Measurements from ENCODE around the gene LTO1.

- TF ChIP-seq POLR2AphosphoS5 (IDR thresholded peaks at IDR 0.05) (no peak), CTCF (IDR thresholded peaks at IDR 0.05) (no peak), POLR2A (IDR thresholded peaks at IDR 0.05; ENCODE audit: low read depth) (no peak)
Measured at GRCh38 chr11:69660001-69660500, 15.1 kb downstream of the LTO1 start.
